SK-N-SH (cell line): ENCODE data around the gene PCED1B. TPM values are rescaled to one million over a fixed set of nuclear protein-coding genes. Genes with fewer than 3 reads are reported as not detected.
A peak's percentile ranks its signal among the peaks of the same experiment; 100 is the strongest.

ENCODE experiments used
- CTCF ChIA-PET: fragments of 300-600, 350-600 bp; formaldehyde crosslinking; extraction: SDS; loops from one replicate; lab custom pipeline; 2021; lab: Yijun Ruan, JAX
- POLR2A ChIA-PET: fragments of 350-600 bp; sonication (Branson Sonifier 250); formaldehyde crosslinking; extraction: SDS; loops from one replicate; lab custom pipeline; 2020; ENCODE audit warnings: antibody characterized with exemption, inconsistent platforms; lab: Yijun Ruan, JAX
- DNase-seq: peaks from one replicate; pipeline ENCODE4 v3.0.0; 2012
- H2AFZ ChIP-seq: fragments of 200-600 bp; sonication (generic); 2 replicates; pipeline ENCODE4 v1.8.1; 2016; ENCODE audit warnings: antibody characterized with exemption, mild to moderate bottlenecking, low read depth
- H3F3A ChIP-seq: fragments of 200-600 bp; sonication (generic); replicated peaks from 2 replicates; pipeline ENCODE3; 2016; ENCODE audit warnings: antibody characterized with exemption, mild to moderate bottlenecking; ENCODE audit not compliant: insufficient read depth
- H3K27ac ChIP-seq, 2 experiments: fragments of 200-500 bp in 1 of 2; fragments of 200-600 bp in 1 of 2; sonication (Bioruptor generic) in 1 of 2; sonication (generic), shearing (Covaris generic) in 1 of 2; 2 replicates each; pipeline versions ENCODE4 v1.5.1 to v1.6.1; 2014 to 2016; ENCODE audit warnings: low read depth in 2 of 2, inconsistent platforms in 1 of 2, low read length in 1 of 2, mild to moderate bottlenecking in 1 of 2, mixed read lengths in 1 of 2
- H3K27me3 ChIP-seq: fragments of 200-600 bp; sonication (generic), shearing (Covaris generic); 2 replicates; pipeline ENCODE4 v1.6.1; 2016; ENCODE audit warnings: mixed run types; ENCODE audit not compliant: insufficient read depth
- H3K36me3 ChIP-seq, 2 experiments: fragments of 200-500 bp in 1 of 2; fragments of 200-600 bp in 1 of 2; sonication (Bioruptor generic) in 1 of 2; sonication (generic) in 1 of 2; replicated peaks in 1 of 2; 2 replicates each; pipeline versions ENCODE3 to v1.5.1; 2014 to 2016; ENCODE audit warnings: low read length in 1 of 2, mild to moderate bottlenecking in 1 of 2; ENCODE audit not compliant: insufficient read depth in 2 of 2, control insufficient read depth in 1 of 2
- H3K4me1 ChIP-seq, 2 experiments: fragments of 200-500 bp in 1 of 2; fragments of 200-600 bp in 1 of 2; sonication (Bioruptor generic) in 1 of 2; sonication (generic), shearing (Covaris generic) in 1 of 2; 2 replicates each; pipeline versions ENCODE4 v1.5.1 to v1.6.1; 2014 to 2016; ENCODE audit warnings: low read depth in 1 of 2, low read length in 1 of 2, mixed run types in 1 of 2; ENCODE audit not compliant: insufficient read depth in 2 of 2, control insufficient read depth in 1 of 2
- H3K4me2 ChIP-seq: fragments of 200-600 bp; sonication (generic), shearing (Covaris generic); 2 replicates; pipeline ENCODE4 v1.6.1; 2017; ENCODE audit warnings: mixed run types
- H3K4me3 ChIP-seq, 2 experiments: fragments of 200-500 bp in 1 of 2; fragments of 200-600 bp in 1 of 2; sonication (Bioruptor generic) in 1 of 2; sonication (generic), shearing (Covaris generic) in 1 of 2; 2 replicates each; pipeline versions ENCODE4 v1.5.1 to v1.8.1; 2014 to 2016; ENCODE audit warnings: low read depth in 2 of 2, inconsistent platforms in 1 of 2, low read length in 1 of 2, mild to moderate bottlenecking in 1 of 2, mixed read lengths in 1 of 2, moderate library complexity in 1 of 2
- H3K79me2 ChIP-seq: fragments of 200-600 bp; sonication (generic); 2 replicates; pipeline ENCODE4 v1.8.1; 2017; ENCODE audit warnings: mild to moderate bottlenecking; ENCODE audit not compliant: insufficient read depth
- H3K9ac ChIP-seq: fragments of 200-600 bp; sonication (generic); 2 replicates; pipeline ENCODE4 v1.6.1; 2017; ENCODE audit warnings: mixed run types
- H3K9me2 ChIP-seq: fragments of 200-600 bp; sonication (generic); 2 replicates; pipeline ENCODE4 v1.6.1; 2017; ENCODE audit warnings: mixed run types
- H3K9me3 ChIP-seq: fragments of 200-600 bp; sonication (generic); 2 replicates; pipeline ENCODE4 v1.6.1; 2017; ENCODE audit warnings: mixed run types, mild to moderate bottlenecking, moderate library complexity
- H4K20me1 ChIP-seq: fragments of 200-600 bp; sonication (generic); 2 replicates; pipeline ENCODE4 v1.6.1; 2017; ENCODE audit warnings: mild to moderate bottlenecking, mixed run types; ENCODE audit not compliant: insufficient read depth
- EP300 ChIP-seq, 2 experiments: IDR thresholded peaks; 2 replicates each; pipeline versions ENCODE4 v1.4.0 to v1.6.1; 2012; ENCODE audit warnings: borderline replicate concordance in 1 of 2, low read depth in 1 of 2, low read length in 1 of 2
- EZH2phosphoT487 ChIP-seq: fragments of 200-600 bp; sonication (generic); IDR thresholded peaks from 2 replicates; pipeline ENCODE4 v1.6.1; 2017; ENCODE audit warnings: low read depth, mixed run types, mild to moderate bottlenecking, antibody characterized with exemption, moderate library complexity, borderline replicate concordance
- FOSL2 ChIP-seq: IDR thresholded peaks from 2 replicates; pipeline ENCODE4 v1.4.0; 2012; ENCODE audit warnings: low read depth, mild to moderate bottlenecking, moderate library complexity, borderline replicate concordance
- FOXJ3 ChIP-seq: sonication (generic); formaldehyde crosslinking; IDR thresholded peaks from 2 replicates; pipeline ENCODE4 v1.5.1; 2020; ENCODE audit warnings: mild to moderate bottlenecking, missing genetic modification reagents
- FOXM1 ChIP-seq: IDR thresholded peaks from 2 replicates; pipeline ENCODE4 v1.4.0; 2012; ENCODE audit warnings: low read depth, mild to moderate bottlenecking
- GABPA ChIP-seq: IDR thresholded peaks from 2 replicates; pipeline ENCODE4 v1.4.0; 2012; ENCODE audit warnings: low read depth, mild to moderate bottlenecking
- GATA2 ChIP-seq: sonication (generic); formaldehyde crosslinking; IDR thresholded peaks from 2 replicates; pipeline ENCODE4 v1.5.0; 2020; ENCODE audit warnings: mild to moderate bottlenecking, missing genetic modification reagents
- JUND ChIP-seq: IDR thresholded peaks from 2 replicates; pipeline ENCODE4 v1.4.0; 2012
- MEF2A ChIP-seq: IDR thresholded peaks from 2 replicates; pipeline ENCODE4 v1.4.0; 2012; ENCODE audit warnings: low read depth, borderline replicate concordance
- NFIC ChIP-seq: IDR thresholded peaks from 2 replicates; pipeline ENCODE4 v1.4.0; 2012; ENCODE audit warnings: borderline replicate concordance
- POLR2AphosphoS5 ChIP-seq: IDR thresholded peaks from 2 replicates; pipeline ENCODE4 v1.6.1; 2012; ENCODE audit warnings: low read depth, low read length
- RAD21 ChIP-seq: IDR thresholded peaks from 2 replicates; pipeline ENCODE4 v1.6.1; 2012; ENCODE audit warnings: mild to moderate bottlenecking, low read length
- RCOR1 ChIP-seq: fragments of 150-350 bp; IDR thresholded peaks from 2 replicates; pipeline ENCODE4 v1.6.1; 2017; ENCODE audit warnings: antibody characterized with exemption, low read length
- REST ChIP-seq: IDR thresholded peaks from 2 replicates; pipeline ENCODE4 v1.6.1; 2012; ENCODE audit warnings: mild to moderate bottlenecking, low read depth, low read length, moderate library complexity
- RFX5 ChIP-seq: IDR thresholded peaks from 2 replicates; pipeline ENCODE4 v1.6.1; 2012; ENCODE audit warnings: mild to moderate bottlenecking, improper control_type of control experiment, low read length
- SIN3A ChIP-seq: IDR thresholded peaks from 2 replicates; pipeline ENCODE4 v1.6.1; 2012; ENCODE audit warnings: low read depth, mild to moderate bottlenecking, low read length, moderate library complexity, borderline replicate concordance
- SMC3 ChIP-seq: IDR thresholded peaks from 2 replicates; pipeline ENCODE4 v1.6.1; 2012; ENCODE audit warnings: low read depth, low read length, improper control_type of control experiment
- TAF1 ChIP-seq: IDR thresholded peaks from 2 replicates; pipeline ENCODE4 v1.6.1; 2012; ENCODE audit warnings: low read depth, mild to moderate bottlenecking, low read length, moderate library complexity, borderline replicate concordance
- WGBS: methylation state at CpG from one replicate; pipeline ENCODE4 v1.1.6; 2017; ENCODE audit warnings: low lambda C conversion rate; 5-methylcytosine and 5-hydroxymethylcytosine counted together
- polyA plus RNA-seq, 3 experiments: library from polyadenylated mRNA; depleted of rRNA; stranded (reverse); fragments of >200 nt; gene quantifications; 2 replicates each; pipeline ENCODE4 v1.2.3, GENCODE V29; 2012
- TF ChIP-seq, protein P1 (sequence below): IDR thresholded peaks from 2 replicates; pipeline ENCODE4; 2012
- TF ChIP-seq, protein P2 (sequence below): fragments of 150-350 bp; IDR thresholded peaks from 2 replicates; pipeline ENCODE4 v1.6.1; 2016; ENCODE audit warnings: mild to moderate bottlenecking, low read depth, low read length

PCED1B gene
- polyA plus RNA-seq, 1 of the 3 experiments (the other 2 are of a cell fraction), result 0.21 TPM

- no peaks in the 10 kb centered on the region for H3K79me2 ChIP-seq
- no peaks in the 10 kb centered on the region for H3K4me1 ChIP-seq
- peak overlapping the region in 1 of 2 experiments; percentile 27; a peak in 1 of 4 replicates for H3K27ac ChIP-seq
- H3K4me3 ChIP-seq, result no peak overlapping the region
- no peaks in the 10 kb centered on the region for H3K27me3 ChIP-seq
- WGBS, result 31% methylated on average over 3 of the region's 3 CpGs
- no peak overlapping the region for H3K4me2 ChIP-seq
- H3K9me3 ChIP-seq, result no peaks in the 10 kb centered on the region
- ChIA-PET CTCF (no interaction called here), POLR2A (no interaction called here)
- no peak overlapping the region for H2AFZ ChIP-seq
- H3F3A ChIP-seq, result peaks cover 5% of the 10 kb centered on the region
- H4K20me1 ChIP-seq, result no peaks in the 10 kb centered on the region
- TF ChIP-seq GATA2 (CRISPR knock-in tag), result no peak
- no peak for TF ChIP-seq FOXJ3 (CRISPR knock-in tag)
- TF ChIP-seq SMC3, result no peak
- TF ChIP-seq RFX5, result no peak
- no peak for TF ChIP-seq NFIC
- no peak for TF ChIP-seq RCOR1
- TF ChIP-seq EZH2phosphoT487, result no peak
- TF ChIP-seq FOXM1, result no peak
- TF ChIP-seq TAF1, result no peak
- TF ChIP-seq, protein P1, sequence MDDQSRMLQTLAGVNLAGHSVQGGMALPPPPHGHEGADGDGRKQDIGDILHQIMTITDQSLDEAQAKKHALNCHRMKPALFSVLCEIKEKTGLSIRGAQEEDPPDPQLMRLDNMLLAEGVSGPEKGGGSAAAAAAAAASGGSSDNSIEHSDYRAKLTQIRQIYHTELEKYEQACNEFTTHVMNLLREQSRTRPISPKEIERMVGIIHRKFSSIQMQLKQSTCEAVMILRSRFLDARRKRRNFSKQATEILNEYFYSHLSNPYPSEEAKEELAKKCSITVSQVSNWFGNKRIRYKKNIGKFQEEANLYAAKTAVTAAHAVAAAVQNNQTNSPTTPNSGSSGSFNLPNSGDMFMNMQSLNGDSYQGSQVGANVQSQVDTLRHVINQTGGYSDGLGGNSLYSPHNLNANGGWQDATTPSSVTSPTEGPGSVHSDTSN, result no peak
- TF ChIP-seq POLR2AphosphoS5, result no peak
- no peak for TF ChIP-seq REST
- TF ChIP-seq MEF2A, result no peak
- no peak for TF ChIP-seq EP300 (IDR thresholded peaks at IDR 0.05; ENCODE audit: borderline replicate concordance in 1 of 2, low read depth in 1 of 2, low read length in 1 of 2)
- TF ChIP-seq JUND, result no peak
- TF ChIP-seq FOSL2, result no peak
- no peak for TF ChIP-seq GABPA
- TF ChIP-seq SIN3A, result no peak
- TF ChIP-seq, protein P2, sequence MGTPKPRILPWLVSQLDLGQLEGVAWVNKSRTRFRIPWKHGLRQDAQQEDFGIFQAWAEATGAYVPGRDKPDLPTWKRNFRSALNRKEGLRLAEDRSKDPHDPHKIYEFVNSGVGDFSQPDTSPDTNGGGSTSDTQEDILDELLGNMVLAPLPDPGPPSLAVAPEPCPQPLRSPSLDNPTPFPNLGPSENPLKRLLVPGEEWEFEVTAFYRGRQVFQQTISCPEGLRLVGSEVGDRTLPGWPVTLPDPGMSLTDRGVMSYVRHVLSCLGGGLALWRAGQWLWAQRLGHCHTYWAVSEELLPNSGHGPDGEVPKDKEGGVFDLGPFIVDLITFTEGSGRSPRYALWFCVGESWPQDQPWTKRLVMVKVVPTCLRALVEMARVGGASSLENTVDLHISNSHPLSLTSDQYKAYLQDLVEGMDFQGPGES, result no peak
- TF ChIP-seq RAD21, result no peak
- no peak overlapping the region for H3K9ac ChIP-seq
- no peaks in the 10 kb centered on the region for H3K36me3 ChIP-seq
- no peak for DNase-seq
- H3K9me2 ChIP-seq, result no peaks in the 10 kb centered on the region
Observed at GRCh38 chr12:47120736-47121135, 41.3 kb downstream of the PCED1B start.
